IPS-NIHi11 (cell line): Measurements from ENCODE around the gene CYBC1.

Experiments used
- DNase-seq: peaks from one replicate; pipeline ENCODE4 v3.0.0; 2012; ENCODE audit warnings: mixed read lengths, low spot score

CYBC1 gene

GRCh38 chr17:82447876-82448275 lies 2.7 kb downstream of the CYBC1 start:
- DNase-seq: no peak

DNA sequence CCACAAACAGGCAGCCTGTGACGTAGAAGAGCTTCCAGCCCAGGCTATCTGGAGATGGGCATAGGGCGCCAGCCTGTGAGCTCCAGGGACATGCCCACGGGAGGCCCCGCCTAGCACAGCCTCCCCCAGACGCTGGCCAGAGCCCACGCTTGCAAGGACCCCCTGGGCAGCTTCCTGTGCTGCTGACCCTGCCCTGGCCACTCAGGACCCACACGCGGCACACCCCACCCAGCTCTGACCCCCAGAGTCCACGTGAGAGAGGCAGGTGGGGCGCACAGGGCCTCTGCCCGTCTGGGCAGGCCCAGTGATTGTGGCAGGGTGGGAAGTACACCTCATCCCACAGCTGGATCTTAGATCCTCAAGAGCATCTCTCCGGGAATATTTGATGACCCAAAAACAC lies 3.9 kb downstream of the CYBC1 start:
- DNase-seq: no peak

GRCh38 chr17:82446124-82446523 lies 4.4 kb downstream of the CYBC1 start:
- DNase-seq: no peak

- DNase-seq: no peak
Observed at GRCh38 chr17:82445542-82445941, 5.0 kb downstream of the CYBC1 start.

- DNase-seq: no peak
Observed at GRCh38 chr17:82444941-82445521, 5.5 kb downstream of the CYBC1 start.

GRCh38 chr17:82444284-82444893 lies 6.2 kb downstream of the CYBC1 start:
- DNase-seq: no peak

GRCh38 chr17:82443465-82444283 lies 6.9 kb downstream of the CYBC1 start:
- no peak for DNase-seq

GRCh38 chr17:82442643-82443464 lies 7.7 kb downstream of the CYBC1 start:
- no peak for DNase-seq

DNA sequence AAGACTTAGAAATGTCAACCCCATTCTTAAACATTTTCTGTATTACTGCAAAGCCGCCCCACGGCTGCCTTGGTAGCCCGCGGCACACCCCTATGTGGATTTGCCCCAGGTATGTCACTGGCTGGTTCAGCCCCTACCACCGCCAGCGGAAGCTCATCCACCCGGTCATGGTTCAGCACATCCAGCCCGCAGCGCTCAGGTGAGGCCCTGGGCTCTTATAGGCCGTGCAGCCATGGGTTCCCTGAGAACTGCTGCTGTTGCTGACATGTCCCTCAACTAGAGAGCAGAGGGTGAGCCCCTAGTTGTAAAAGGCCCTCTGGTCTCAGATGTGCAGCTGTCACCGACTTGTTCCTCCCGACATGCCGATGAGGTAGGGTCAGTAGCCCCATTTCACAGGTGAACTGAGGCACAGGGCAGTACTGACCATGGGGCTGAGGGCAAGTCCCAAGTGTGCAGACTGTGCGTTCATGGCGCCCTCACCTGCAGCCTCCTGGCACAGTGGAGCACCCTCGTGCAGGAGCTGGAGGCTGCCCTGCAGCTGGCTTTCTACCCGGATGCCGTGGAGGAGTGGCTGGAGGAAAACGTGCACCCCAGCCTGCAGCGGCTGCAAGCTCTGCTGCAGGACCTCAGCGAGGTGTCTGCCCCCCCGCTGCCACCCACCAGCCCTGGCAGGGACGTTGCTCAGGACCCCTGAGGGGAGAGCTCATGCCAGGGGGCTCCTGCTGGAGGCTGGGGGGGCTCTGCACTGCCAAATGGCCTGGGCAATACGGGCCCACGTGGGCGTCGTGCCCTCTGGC lies 8.7 kb downstream of the CYBC1 start:
- DNase-seq: no peak

DNA sequence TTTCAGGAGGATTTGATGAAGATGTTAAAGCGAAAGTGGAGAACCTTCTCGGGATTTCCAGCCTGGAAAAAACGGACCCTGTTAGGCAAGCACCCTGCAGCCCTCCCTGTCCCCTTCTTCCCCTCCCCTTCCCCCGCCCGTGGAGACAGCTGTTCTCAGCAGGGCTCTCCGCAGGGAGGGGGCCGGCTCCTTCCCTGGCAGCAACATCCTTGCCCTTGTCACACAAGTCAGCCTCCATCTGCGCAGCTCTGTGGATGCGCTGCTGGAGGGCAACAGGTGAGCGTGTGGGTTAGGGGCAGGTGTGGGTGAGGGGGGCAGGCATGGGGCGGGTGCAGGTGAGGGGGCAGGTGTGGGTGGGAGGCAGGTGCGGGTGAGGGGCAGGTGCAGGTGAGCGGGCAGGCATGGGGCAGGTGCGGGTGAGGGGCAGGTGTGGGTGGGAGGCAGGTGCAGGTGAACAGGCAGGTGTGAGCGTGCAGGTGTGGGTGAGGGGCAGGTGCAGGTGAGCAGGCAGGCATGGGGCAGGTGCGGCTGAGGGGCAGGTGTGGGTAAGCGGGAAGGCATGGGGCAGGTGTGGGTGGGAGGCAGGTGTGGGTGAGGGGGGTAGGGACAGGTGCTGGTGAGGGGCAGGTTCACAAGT lies 9.4 kb downstream of the CYBC1 start:
- DNase-seq: peak; percentile 52

DNA sequence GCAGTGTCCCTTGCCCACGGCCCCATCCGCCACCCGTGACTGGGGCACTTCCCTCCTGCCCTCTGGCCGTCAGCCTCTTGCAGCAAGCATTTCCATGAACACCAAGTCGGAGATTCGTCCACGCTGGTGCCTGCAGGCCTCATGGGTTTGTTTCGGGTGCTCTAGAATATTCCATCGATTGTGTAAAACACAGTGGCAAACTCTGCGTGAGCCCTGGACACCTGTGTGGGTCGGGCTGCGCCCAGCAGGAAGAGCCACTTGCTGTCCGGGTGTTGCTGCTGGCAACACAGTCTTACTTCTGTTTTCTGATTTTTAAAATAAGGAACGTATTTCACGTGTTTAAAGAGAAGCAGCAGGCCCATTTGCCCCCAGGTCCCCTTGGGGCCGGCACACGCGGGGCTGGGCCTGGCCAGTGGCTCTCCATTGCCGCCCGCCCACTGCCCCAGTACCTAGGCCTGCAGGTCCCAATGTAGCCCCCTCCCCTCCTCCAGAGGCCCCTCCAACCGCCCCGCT lies 10.0 kb downstream of the CYBC1 start:
- DNase-seq: peak; percentile 62

DNA sequence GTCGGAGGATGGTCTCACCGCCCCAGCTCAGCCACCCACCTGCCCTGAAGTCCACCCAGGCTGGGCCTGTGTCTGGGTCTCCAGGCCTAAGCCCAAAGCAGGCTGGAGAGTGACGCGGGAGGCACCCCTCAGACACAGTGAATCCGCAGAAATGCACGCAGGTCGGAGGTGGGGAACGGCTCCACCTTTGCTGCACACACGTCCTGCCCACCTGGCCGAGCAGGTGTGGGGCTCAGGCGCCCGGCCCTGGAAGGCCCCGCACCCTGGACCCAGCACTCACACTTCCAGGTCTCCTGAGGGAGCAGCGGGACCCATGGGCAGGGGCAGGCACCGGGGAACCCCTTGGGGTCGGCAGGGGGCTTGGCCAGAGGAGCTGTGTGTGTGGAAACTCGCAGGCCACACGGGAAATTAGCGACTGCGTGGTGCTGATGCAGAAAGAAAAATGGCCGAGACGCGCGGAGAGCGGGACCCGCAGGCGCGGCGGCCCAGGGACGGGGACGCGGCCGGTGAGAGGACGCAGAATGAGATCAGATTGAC lies 10.7 kb downstream of the CYBC1 start:
- peak; percentile 31 for DNase-seq

DNA sequence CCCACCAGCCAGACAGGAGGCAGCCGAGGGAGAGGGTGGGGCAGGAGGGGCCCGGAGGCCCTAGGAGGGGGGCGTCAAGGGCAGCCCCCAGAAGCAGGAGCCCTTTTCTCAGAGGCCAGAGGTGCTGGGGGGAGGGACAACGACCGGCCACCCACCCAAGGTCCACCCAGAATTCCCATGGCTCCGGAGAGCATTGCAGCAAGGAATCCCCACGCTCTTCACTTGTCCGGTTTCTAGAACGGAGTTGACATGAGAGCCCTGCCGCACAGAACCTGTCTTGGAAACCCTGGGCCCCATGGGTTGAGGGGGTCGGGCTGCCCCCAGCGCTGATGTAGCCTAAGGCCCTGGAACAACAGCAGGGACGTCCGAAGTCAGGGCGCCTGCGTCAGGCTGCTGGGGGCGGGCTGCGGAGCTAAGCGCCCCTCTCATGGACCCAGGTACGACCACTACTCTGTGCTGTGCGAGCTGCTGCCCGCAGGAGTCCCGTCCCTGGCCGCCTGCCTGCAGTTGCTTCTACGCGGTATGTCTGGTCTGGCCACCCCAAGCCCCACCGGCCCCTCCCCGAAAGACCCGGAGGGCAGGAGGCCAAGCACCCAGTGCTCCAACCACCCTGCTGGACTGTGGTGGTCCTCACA lies 11.2 kb downstream of the CYBC1 start:
- DNase-seq: no peak

- DNase-seq: no peak
Observed at GRCh38 chr17:82438401-82439193, 12.0 kb downstream of the CYBC1 start.

- no peak for DNase-seq
Observed at GRCh38 chr17:82437325-82437668, 13.3 kb downstream of the CYBC1 start.

- peak; percentile 42 for DNase-seq
Observed at GRCh38 chr17:82436601-82437324, 13.8 kb downstream of the CYBC1 start.

GRCh38 chr17:82435601-82436583 lies 14.7 kb downstream of the CYBC1 start:
- no peak for DNase-seq
